Measurements from ENCODE around the gene CTDSPL. TPM values are rescaled to one million over a fixed set of nuclear protein-coding genes. Genes with fewer than 3 reads are reported as not detected.

Gene CTDSPL
- total RNA-seq, 1 donor = 33.6 TPM

DNA sequence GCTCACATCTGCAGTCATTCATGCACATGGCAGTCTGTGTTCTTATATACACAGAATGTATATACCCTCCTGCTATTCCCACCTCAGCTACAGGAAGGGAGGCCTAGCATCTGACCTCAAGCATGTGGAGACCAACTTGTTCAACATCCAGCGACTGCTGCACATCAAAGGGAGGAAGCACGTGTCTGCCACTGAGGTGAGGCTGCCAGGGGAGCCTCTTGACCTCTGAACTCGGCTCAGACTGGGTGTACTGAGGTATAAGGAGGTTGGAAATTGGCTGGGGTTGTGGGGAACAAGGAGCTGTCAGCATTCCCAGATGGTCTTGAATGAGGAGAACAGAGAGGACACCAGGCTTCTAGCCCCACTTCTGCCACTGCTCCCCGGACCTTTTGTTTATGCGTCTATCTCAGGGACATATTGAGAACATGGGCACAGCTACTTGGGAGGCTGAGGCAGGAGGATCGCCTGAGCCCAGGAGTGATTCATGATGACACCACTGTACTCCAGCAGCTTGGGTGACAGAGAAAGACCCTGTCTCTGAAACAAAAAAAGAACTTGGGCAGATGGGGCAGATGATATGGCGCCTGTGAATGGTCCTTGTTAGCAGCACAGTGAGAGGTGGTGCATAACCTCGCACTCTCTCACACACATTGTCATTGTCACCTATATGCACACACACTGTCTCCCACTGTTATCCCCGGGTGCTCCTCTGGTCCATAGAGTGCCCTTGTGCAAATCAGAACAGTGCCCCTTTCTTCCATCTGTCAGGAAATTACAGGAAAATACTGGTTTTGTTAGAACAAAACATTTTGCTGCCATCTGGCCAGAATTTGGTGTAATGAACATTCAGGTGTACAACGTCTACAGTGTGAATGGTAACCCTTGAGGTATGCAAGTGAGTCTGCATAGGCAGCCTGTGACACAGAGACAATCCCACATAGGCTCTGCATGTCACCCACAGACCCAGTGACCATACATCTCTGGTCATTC lies 134.3 kb downstream of the CTDSPL start:
- H3K4me3 ChIP-seq (ENCODE audit: low read depth, low read length) = no peak overlapping the region
- no peak for DNase-seq (ENCODE audit: low read depth)
- TF ChIP-seq CTCF (IDR thresholded peaks at IDR 0.05; ENCODE audit: insufficient read depth, low read length) = no peak

GRCh38 chr3:37996785-37997301 lies 135.2 kb downstream of the CTDSPL start:
- H3K4me3 ChIP-seq (ENCODE audit: low read depth, low read length) = no peak overlapping the region
- peak; percentile 94 for TF ChIP-seq CTCF (IDR thresholded peaks at IDR 0.05; ENCODE audit: insufficient read depth, low read length)
- DNase-seq (ENCODE audit: low read depth) = peak; percentile 79

GRCh38 chr3:37997342-37997741 lies 135.7 kb downstream of the CTDSPL start:
- TF ChIP-seq CTCF (IDR thresholded peaks at IDR 0.05; ENCODE audit: insufficient read depth, low read length) = no peak
- no peak for DNase-seq (ENCODE audit: low read depth)
- H3K4me3 ChIP-seq (ENCODE audit: low read depth, low read length) = no peak overlapping the region

DNA sequence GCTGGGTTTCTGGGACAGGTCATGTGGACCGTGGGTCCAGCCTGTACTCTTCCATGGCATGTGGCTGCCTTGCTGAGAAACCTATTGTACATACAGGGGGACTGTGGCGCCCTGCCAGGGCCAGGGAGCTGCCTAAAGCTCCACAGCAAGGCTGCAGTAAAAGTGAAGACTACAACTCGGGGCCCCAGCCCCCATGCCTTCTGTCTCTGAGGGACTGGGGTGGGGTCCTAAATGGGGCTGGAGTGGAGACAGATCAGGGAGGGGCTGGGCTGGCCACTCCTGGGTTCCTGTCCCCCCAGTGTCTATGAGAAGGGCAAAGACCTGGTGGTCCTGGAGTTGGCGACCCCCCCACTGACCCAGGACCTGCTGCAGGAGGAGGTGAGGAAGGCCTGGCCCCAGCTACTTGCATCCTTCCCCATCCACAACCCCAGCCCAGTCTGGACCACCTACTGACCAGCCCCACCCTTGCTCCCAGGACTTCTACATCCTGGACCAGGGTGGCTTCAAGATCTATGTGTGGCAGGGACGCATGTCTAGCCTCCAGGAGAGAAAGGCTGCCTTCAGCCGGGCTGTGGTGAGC lies 136.2 kb downstream of the CTDSPL start:
- H3K4me3 ChIP-seq (ENCODE audit: low read depth, low read length) = no peak overlapping the region
- no peak for DNase-seq (ENCODE audit: low read depth)
- no peak for TF ChIP-seq CTCF (IDR thresholded peaks at IDR 0.05; ENCODE audit: insufficient read depth, low read length)

DNA sequence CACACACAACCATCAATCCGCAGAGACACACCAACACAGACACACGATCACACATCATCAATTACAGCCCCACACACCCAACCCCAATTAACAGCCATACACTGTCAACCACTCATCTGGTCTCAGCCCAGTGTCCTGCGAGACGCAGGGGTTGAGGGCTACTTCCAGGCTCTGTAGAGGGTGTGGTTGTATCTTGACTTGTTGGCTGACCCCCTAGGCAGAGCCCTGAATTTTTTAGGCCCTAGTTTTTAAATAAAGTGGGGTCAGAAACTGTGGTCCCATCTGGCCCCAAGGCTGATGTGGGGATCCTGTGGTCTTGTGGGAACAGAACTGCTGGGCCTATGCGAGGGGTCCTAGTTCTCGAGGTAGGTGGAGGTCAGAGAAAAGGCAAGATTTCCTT lies 138.2 kb downstream of the CTDSPL start:
- no peak for TF ChIP-seq CTCF (IDR thresholded peaks at IDR 0.05; ENCODE audit: insufficient read depth, low read length)
- DNase-seq (ENCODE audit: low read depth) = no peak
- H3K4me3 ChIP-seq (ENCODE audit: low read depth, low read length) = no peak overlapping the region

- DNase-seq (ENCODE audit: low read depth) = no peak
- TF ChIP-seq CTCF (IDR thresholded peaks at IDR 0.05; ENCODE audit: insufficient read depth, low read length) = no peak
- no peak overlapping the region for H3K4me3 ChIP-seq (ENCODE audit: low read depth, low read length)
These were observed 138.7 kb downstream of the CTDSPL start for GRCh38 chr3:38000242-38000916.
